ENCODE data around the gene CEBPZOS. TPM values are rescaled to one million over a fixed set of nuclear protein-coding genes. Genes with fewer than 3 reads are reported as not detected.
A peak's percentile ranks its signal among the peaks of the same experiment; 100 is the strongest.

The CEBPZOS gene
- total RNA-seq, 6 experiments from 2014 or later: 55.2 to 66.6 (median 63.5) TPM

- TF ChIP-seq CTCF (IDR thresholded peaks at IDR 0.05): no peak
- H3K4me1 Mint-ChIP-seq (ENCODE audit: low read depth): peaks cover 43% of the 10 kb centered on the region
- H3K9me3 Mint-ChIP-seq: peaks cover 12% of the 10 kb centered on the region
- peaks cover 35% of the 10 kb centered on the region for H3K36me3 Mint-ChIP-seq (ENCODE audit: low read depth)
- H3K27ac Mint-ChIP-seq: peak overlapping the region; percentile 96
- peak; percentile 36 for DNase-seq
- H3K27me3 Mint-ChIP-seq (ENCODE audit: insufficient read depth): peaks cover 2% of the 10 kb centered on the region; the same call in 1 of the 2 replicates
- H3K4me3 Mint-ChIP-seq: peak overlapping the region; percentile 99
These were observed 40.0 kb upstream of the CEBPZOS start for GRCh38 chr2:37156071-37156856.

- H3K27ac Mint-ChIP-seq: peak within 1 kb of the TSS; percentile 96
These were observed 39.2 kb upstream of the CEBPZOS start, which contains the start of gene EIF2AK2 for GRCh38 chr2:37156857-37157714. Gene EIF2AK2, minus strand, starts transcription at chr2:37156980. Its CDS starts 9,174 bp downstream, at chr2:37147806.

GRCh38 chr2:37164757-37165156, 31.5 kb upstream of the CEBPZOS start:
- Mint-ChIP-seq H3K4me3 (no peak overlapping the region), H3K27me3 (ENCODE audit: insufficient read depth) (peaks cover 3% of the 10 kb centered on the region), H3K9me3 (peaks cover 25% of the 10 kb centered on the region), H3K27ac (no peak overlapping the region), H3K36me3 (ENCODE audit: low read depth) (peaks cover 11% of the 10 kb centered on the region), H3K4me1 (ENCODE audit: low read depth) (peaks cover 10% of the 10 kb centered on the region; the same call in 1 of the 2 replicates)
- TF ChIP-seq CTCF (IDR thresholded peaks at IDR 0.05): no peak
- DNase-seq: no peak

More at GRCh38 chr2:37156857-37157714, 39.2 kb upstream of the CEBPZOS start, which contains the start of gene EIF2AK2:
- Mint-ChIP-seq H3K4me1 (ENCODE audit: low read depth) (peaks cover 39% of the 10 kb centered on the region), H3K36me3 (ENCODE audit: low read depth) (peaks cover 27% of the 10 kb centered on the region), H3K4me3 (peak within 1 kb of the TSS; percentile 99), H3K27me3 (ENCODE audit: insufficient read depth) (peaks cover 2% of the 10 kb centered on the region; the same call in 1 of the 2 replicates), H3K9me3 (peaks cover 12% of the 10 kb centered on the region)
- DNase-seq: peak; percentile 84
- no peak for TF ChIP-seq CTCF (IDR thresholded peaks at IDR 0.05)

- H3K9me3 Mint-ChIP-seq: peaks cover 25% of the 10 kb centered on the region
- H3K4me3 Mint-ChIP-seq: no peak overlapping the region
- no peak for DNase-seq
These were observed 28.6 kb upstream of the CEBPZOS start for GRCh38 chr2:37167636-37168180.

More at GRCh38 chr2:37167636-37168180, 28.6 kb upstream of the CEBPZOS start:
- Mint-ChIP-seq H3K27me3 (ENCODE audit: insufficient read depth) (peaks cover 1% of the 10 kb centered on the region; the same call in 1 of the 2 replicates), H3K4me1 (ENCODE audit: low read depth) (peaks cover 10% of the 10 kb centered on the region; the same call in 1 of the 2 replicates), H3K27ac (no peak overlapping the region), H3K36me3 (ENCODE audit: low read depth) (peaks cover 11% of the 10 kb centered on the region)
- TF ChIP-seq CTCF (IDR thresholded peaks at IDR 0.05): no peak
